ENCODE measurements around the gene LHFPL3. TPM values are rescaled to one million over a fixed set of nuclear protein-coding genes. Genes with fewer than 3 reads are reported as not detected.

The LHFPL3 gene
- total RNA-seq, 1 experiment from 2014 or later: not detected

DNA sequence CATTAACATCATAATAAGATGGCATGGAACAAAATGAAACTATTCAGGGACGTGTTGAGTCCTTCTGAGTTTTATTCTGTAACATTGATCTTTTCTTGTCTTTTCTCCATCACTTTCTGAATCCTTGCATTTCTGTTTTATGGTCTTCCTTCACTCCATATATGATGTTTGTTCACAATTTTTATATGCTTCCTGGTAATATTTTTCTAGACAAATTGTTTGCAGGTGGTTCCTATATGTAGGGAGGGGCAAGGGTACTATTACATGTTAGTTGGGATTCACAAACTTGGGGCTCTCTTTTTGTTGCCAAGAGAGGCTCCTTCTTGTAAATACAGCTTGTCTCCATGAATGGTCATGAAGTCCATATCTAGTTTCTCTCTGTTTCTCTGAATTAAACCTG is 159.2 kb downstream of the LHFPL3 start:
- no peaks in the 10 kb centered on the region for H3K27me3 Mint-ChIP-seq (ENCODE audit: low read depth)
- H2BK120ac ChIP-seq (ENCODE audit: low read depth, low read length, poor library complexity, severe bottlenecking): no peak overlapping the region
- no peak overlapping the region for H4K91ac ChIP-seq (ENCODE audit: insufficient read length, low read depth, low read length)

More for the DNA sequence above, 159.2 kb downstream of the LHFPL3 start:
- H2BK20ac ChIP-seq (ENCODE audit: low read depth, low read length, poor library complexity, severe bottlenecking): no peak overlapping the region
- no peak overlapping the region for H3K9ac ChIP-seq (ENCODE audit: extremely low read depth, insufficient read length, low read length)
- H4K5ac ChIP-seq (ENCODE audit: insufficient read length, low read depth, low read length): no peak overlapping the region
- no peaks in the 10 kb centered on the region for H3K23me2 ChIP-seq (ENCODE audit: insufficient read length, low read depth, low read length, poor library complexity, severe bottlenecking)
- H3K36me3 Mint-ChIP-seq (ENCODE audit: insufficient read depth in 1 of 3, low read depth in 3 of 3): peaks cover 0 to 15% (median 0%) of the 10 kb centered on the region in 3 experiments; a peak in 1 of 7 replicates
- no peak overlapping the region for H2BK15ac ChIP-seq (ENCODE audit: low read depth, low read length)
- no peak overlapping the region for H3K4ac ChIP-seq (ENCODE audit: low read depth, low read length)
- TF ChIP-seq, protein P1, sequence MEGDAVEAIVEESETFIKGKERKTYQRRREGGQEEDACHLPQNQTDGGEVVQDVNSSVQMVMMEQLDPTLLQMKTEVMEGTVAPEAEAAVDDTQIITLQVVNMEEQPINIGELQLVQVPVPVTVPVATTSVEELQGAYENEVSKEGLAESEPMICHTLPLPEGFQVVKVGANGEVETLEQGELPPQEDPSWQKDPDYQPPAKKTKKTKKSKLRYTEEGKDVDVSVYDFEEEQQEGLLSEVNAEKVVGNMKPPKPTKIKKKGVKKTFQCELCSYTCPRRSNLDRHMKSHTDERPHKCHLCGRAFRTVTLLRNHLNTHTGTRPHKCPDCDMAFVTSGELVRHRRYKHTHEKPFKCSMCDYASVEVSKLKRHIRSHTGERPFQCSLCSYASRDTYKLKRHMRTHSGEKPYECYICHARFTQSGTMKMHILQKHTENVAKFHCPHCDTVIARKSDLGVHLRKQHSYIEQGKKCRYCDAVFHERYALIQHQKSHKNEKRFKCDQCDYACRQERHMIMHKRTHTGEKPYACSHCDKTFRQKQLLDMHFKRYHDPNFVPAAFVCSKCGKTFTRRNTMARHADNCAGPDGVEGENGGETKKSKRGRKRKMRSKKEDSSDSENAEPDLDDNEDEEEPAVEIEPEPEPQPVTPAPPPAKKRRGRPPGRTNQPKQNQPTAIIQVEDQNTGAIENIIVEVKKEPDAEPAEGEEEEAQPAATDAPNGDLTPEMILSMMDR (conservative IDR thresholded peaks at IDR 0.05): no peak
- no peak overlapping the region for H2BK5ac ChIP-seq (ENCODE audit: insufficient read length, low read length)
- H3K9me3 Mint-ChIP-seq: peaks cover 0 to 3% of the 10 kb centered on the region in 2 experiments; a peak in 2 of 5 replicates
- no peak overlapping the region for H3K56ac ChIP-seq (ENCODE audit: insufficient read length, low read depth, low read length)
- H2BK12ac ChIP-seq (ENCODE audit: insufficient read length, low read depth, low read length): no peak overlapping the region
- H3K27me3 ChIP-seq (ENCODE audit: insufficient read depth, low read length): no peaks in the 10 kb centered on the region
- H3K27ac ChIP-seq (ENCODE audit: insufficient read length, low read depth, low read length): no peak overlapping the region
- no peaks in the 10 kb centered on the region for H4K20me1 ChIP-seq (ENCODE audit: control insufficient read depth, insufficient read depth, insufficient read length)
- no peaks in the 10 kb centered on the region for H3K79me1 ChIP-seq (ENCODE audit: insufficient read depth, low read depth, low read length, poor library complexity, severe bottlenecking)
- no peaks in the 10 kb centered on the region for H3K4me1 ChIP-seq (ENCODE audit: insufficient read depth, low read length)
- H3K18ac ChIP-seq (ENCODE audit: insufficient read length, low read depth, low read length): no peak overlapping the region
- H3K79me2 ChIP-seq (ENCODE audit: insufficient read depth, low read length): no peaks in the 10 kb centered on the region
- H3K23ac ChIP-seq (ENCODE audit: insufficient read length, low read depth, low read length): no peak overlapping the region
- H3K14ac ChIP-seq (ENCODE audit: insufficient read depth, low read length): no peak overlapping the region
- no peak overlapping the region for H4K8ac ChIP-seq (replicated peaks; ENCODE audit: insufficient read length, low read depth, low read length)
- no peaks in the 10 kb centered on the region for H3K9me3 ChIP-seq (ENCODE audit: control insufficient read depth, low read depth, low read length)
- H3K27ac Mint-ChIP-seq: no peak overlapping the region; a peak in 1 of 7 replicates
- H2AFZ ChIP-seq (ENCODE audit: low read length): no peak overlapping the region
- whole genome bisulfite sequencing (ENCODE audit: extremely low coverage, insufficient read length, low lambda C conversion rate): no CpG with 5 or more reads among the region's 1 CpG
- H2AK5ac ChIP-seq (ENCODE audit: insufficient read length, low read length): no peak overlapping the region
- no peak overlapping the region for H3K4me2 ChIP-seq (ENCODE audit: insufficient read depth, insufficient read length, low read length)
- no peaks in the 10 kb centered on the region for H3K4me1 Mint-ChIP-seq
- no peak overlapping the region for H3T11ph ChIP-seq (ENCODE audit: low read length)
- no peak for DNase-seq
- no peak overlapping the region for H3K4me3 Mint-ChIP-seq
